Lower lobe of right lung (tissue), 2 donors: ENCODE data around the gene HRH2. TPM values are rescaled to one million over a fixed set of nuclear protein-coding genes. Genes with fewer than 3 reads are reported as not detected.
"Not testable (repeated sequence)": the region's sequence is repeated elsewhere in the genome, so short reads cannot be mapped to it uniquely, and the experiment has no call there.

Experiments used
- ATAC-seq, 2 donors: fragments of 200-7000 bp; cut with Tn5 transposase; one replicate each; pipeline ENCODE4 v1.9.1; 2020 to 2022; ENCODE audit warnings: mild to moderate bottlenecking in 2 of 2, moderate library complexity in 2 of 2
- DNase-seq: peaks from one replicate; pipeline ENCODE4 v3.0.0-alpha.2; 2020
- H3K27ac ChIP-seq: fragments of 200-600 bp; one replicate; pipeline ENCODE4 v1.8.0; 2022
- H3K27me3 ChIP-seq: fragments of 200-600 bp; one replicate; pipeline ENCODE4 v1.8.0; 2022; ENCODE audit warnings: low read depth
- H3K36me3 ChIP-seq: fragments of 200-600 bp; one replicate; pipeline ENCODE4 v1.8.0; 2022; ENCODE audit warnings: mild to moderate bottlenecking
- H3K4me1 ChIP-seq: fragments of 200-600 bp; one replicate; pipeline ENCODE4 v1.8.0; 2022
- H3K4me3 ChIP-seq: fragments of 200-600 bp; one replicate; pipeline ENCODE4 v1.8.0; 2022; ENCODE audit warnings: mild to moderate bottlenecking
- H3K9me3 ChIP-seq: fragments of 200-600 bp; one replicate; pipeline ENCODE4 v1.8.0; 2022
- intact Hi-C: fragments of 100-400 bp; cut with DNase I; formaldehyde crosslinking; loops from one replicate; pipeline ENCODE4 v1.11.0; 2022
- total RNA-seq: library from RNA; stranded (reverse); fragmentation: NEBNext Ultra II Directional; extraction: Animal tissue kit (Norgen Biotek cat#: 25700); gene quantifications from one replicate; pipeline ENCODE4 v1.2.1, GENCODE V29; 2021
- TF ChIP-seq, protein P1 (sequence below): fragments of 200-600 bp; IDR thresholded peaks from one replicate; pipeline ENCODE4 v1.8.0; 2022; ENCODE audit warnings: antibody characterized with exemption, mild to moderate bottlenecking
- donor health status: DM: no; HTN: yes; CAD: no; lungs with severe emphysema.

The HRH2 gene
- total RNA-seq, 1 donor from 2014 or later = 9.6 TPM

GRCh38 chr5:175646251-175646650 is 11.6 kb upstream of the HRH2 start:
- Histone ChIP-seq H3K27me3 (no peaks in the 10 kb centered on the region), H3K36me3 (no peaks in the 10 kb centered on the region), H3K4me1 (no peaks in the 10 kb centered on the region), H3K4me3 (no peak overlapping the region), H3K27ac (no peak overlapping the region), H3K9me3 (peaks cover 18% of the 10 kb centered on the region)
- DNase-seq = no peak
- intact Hi-C loops = no loop called here
- TF ChIP-seq, protein P1, sequence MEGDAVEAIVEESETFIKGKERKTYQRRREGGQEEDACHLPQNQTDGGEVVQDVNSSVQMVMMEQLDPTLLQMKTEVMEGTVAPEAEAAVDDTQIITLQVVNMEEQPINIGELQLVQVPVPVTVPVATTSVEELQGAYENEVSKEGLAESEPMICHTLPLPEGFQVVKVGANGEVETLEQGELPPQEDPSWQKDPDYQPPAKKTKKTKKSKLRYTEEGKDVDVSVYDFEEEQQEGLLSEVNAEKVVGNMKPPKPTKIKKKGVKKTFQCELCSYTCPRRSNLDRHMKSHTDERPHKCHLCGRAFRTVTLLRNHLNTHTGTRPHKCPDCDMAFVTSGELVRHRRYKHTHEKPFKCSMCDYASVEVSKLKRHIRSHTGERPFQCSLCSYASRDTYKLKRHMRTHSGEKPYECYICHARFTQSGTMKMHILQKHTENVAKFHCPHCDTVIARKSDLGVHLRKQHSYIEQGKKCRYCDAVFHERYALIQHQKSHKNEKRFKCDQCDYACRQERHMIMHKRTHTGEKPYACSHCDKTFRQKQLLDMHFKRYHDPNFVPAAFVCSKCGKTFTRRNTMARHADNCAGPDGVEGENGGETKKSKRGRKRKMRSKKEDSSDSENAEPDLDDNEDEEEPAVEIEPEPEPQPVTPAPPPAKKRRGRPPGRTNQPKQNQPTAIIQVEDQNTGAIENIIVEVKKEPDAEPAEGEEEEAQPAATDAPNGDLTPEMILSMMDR = no peak
- no peak for ATAC-seq

- Histone ChIP-seq H3K27me3 (peaks cover 18% of the 10 kb centered on the region), H3K4me1 (peaks cover 17% of the 10 kb centered on the region), H3K36me3 (no peaks in the 10 kb centered on the region), H3K4me3 (no peak overlapping the region), H3K27ac (no peak overlapping the region), H3K9me3 (peaks cover 18% of the 10 kb centered on the region)
- TF ChIP-seq, protein P1 = no peak
- intact Hi-C loops = no loop called here
- DNase-seq = no peak
- no peak for ATAC-seq
Observed at GRCh38 chr5:175649967-175650366, 7.9 kb upstream of the HRH2 start.

DNA sequence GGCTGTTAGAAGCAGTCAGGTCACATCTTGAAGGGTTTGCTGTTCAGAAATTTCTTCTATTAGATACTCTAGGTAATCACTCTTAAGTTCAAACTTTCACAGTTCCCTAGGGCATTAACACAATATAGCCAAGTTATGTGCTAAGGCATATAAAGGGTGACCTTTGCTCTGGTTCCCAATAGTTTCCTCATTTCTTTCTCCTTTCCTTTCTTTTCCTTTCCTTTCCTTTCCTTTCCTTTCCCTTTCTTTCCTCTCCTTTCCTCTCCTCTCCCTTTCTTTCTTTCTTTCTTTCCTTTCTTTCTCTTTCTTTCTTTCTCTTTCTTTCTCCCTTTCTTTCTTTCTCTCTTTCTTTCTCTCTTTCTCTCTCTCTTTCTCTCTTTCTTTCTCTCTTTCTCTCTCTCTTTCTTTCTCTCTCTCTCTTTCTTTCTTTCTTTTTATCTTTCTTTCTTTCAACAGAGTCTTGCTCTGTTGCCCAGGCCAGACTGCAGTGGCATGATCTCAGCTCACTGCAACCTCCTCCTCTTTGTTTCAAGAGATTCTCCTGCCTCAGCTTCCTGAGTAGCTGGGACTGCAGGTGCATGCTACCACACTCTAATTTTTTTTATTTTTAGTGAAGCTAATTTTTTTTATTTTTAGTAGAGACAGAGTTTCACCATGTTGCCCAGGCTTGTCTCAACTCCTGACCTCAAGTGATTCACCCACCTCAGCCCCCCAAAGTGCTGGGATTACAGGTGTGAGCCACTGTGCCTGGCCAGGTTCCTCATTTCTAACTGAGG is 7.3 kb upstream of the HRH2 start:
- ATAC-seq, H3K4me3 ChIP-seq, intact Hi-C loops, H3K36me3 ChIP-seq, DNase-seq, H3K27ac ChIP-seq: not testable (repeated sequence)
- Histone ChIP-seq H3K4me1 (peaks cover 18% of the 10 kb centered on the region), H3K9me3 (peaks cover 18% of the 10 kb centered on the region), H3K27me3 (peaks cover 18% of the 10 kb centered on the region)

- Histone ChIP-seq H3K27ac (no peak overlapping the region), H3K9me3 (peaks cover 18% of the 10 kb centered on the region), H3K27me3 (peaks cover 33% of the 10 kb centered on the region), H3K4me1 (peaks cover 26% of the 10 kb centered on the region), H3K4me3 (no peak overlapping the region), H3K36me3 (no peaks in the 10 kb centered on the region)
- intact Hi-C loops = no loop called here
- TF ChIP-seq, protein P1 = no peak
- peak in 1 of 2 donors; percentile 5 for ATAC-seq
- no peak for DNase-seq
Observed at GRCh38 chr5:175652741-175653663, 4.9 kb upstream of the HRH2 start.

GRCh38 chr5:175653763-175654162 is 4.1 kb upstream of the HRH2 start:
- ATAC-seq = no peak
- H3K36me3 ChIP-seq = no peaks in the 10 kb centered on the region

More at GRCh38 chr5:175653763-175654162, 4.1 kb upstream of the HRH2 start:
- Histone ChIP-seq H3K4me1 (peaks cover 26% of the 10 kb centered on the region), H3K9me3 (peaks cover 18% of the 10 kb centered on the region), H3K27ac (no peak overlapping the region), H3K27me3 (peaks cover 40% of the 10 kb centered on the region), H3K4me3 (no peak overlapping the region)
- no peak for DNase-seq
- intact Hi-C loops = no loop called here
- TF ChIP-seq, protein P1 = no peak
